Bronchial epithelial cell (primary cell): ENCODE results near the gene PUSL1. TPM values are rescaled to one million over a fixed set of nuclear protein-coding genes. Genes with fewer than 3 reads are reported as not detected.

ENCODE experiments used
- DNase-seq: peaks from one replicate; pipeline ENCODE4 v3.0.0-alpha.2; 2010; ENCODE audit warnings: low read depth
- FAIRE-seq: peaks from 2 replicates; lab custom pipeline; 2011; peaks lifted over from hg19 to GRCh38; lab: Jason Lieb, UNC
- H3K27me3 ChIP-seq: 2 replicates; pipeline ENCODE4 v1.5.1; 2011; ENCODE audit warnings: low read length; ENCODE audit not compliant: control insufficient read depth, insufficient read depth
- H3K36me3 ChIP-seq: 2 replicates; pipeline ENCODE4 v1.5.1; 2011; ENCODE audit warnings: low read length; ENCODE audit not compliant: control insufficient read depth, insufficient read depth
- H3K4me3 ChIP-seq: 2 replicates; pipeline ENCODE4 v1.5.1; 2011; ENCODE audit warnings: mild to moderate bottlenecking, low read depth, low read length, control low read depth
- CTCF ChIP-seq: IDR thresholded peaks from 2 replicates; pipeline ENCODE4 v1.5.1; 2011; ENCODE audit warnings: mild to moderate bottlenecking, moderate library complexity, low read length, control low read depth, inconsistent platforms; ENCODE audit not compliant: insufficient read depth, severe bottlenecking
- total RNA-seq: library from RNA; depleted of rRNA; stranded (reverse); fragments of >200 nt; gene quantifications from 2 replicates; pipeline ENCODE4 v1.2.1, GENCODE V29; 2014

Gene PUSL1
- total RNA-seq, 1 donor from 2014 or later, result 20.8 TPM

GRCh38 chr1:1268284-1268682 is 40.1 kb upstream of the PUSL1 start:
- H3K27me3 ChIP-seq, result no peaks in the 10 kb centered on the region
- FAIRE-seq (no peak), DNase-seq (no peak)
- no peak for TF ChIP-seq CTCF
- no peak overlapping the region for H3K4me3 ChIP-seq
- H3K36me3 ChIP-seq, result peaks cover 18% of the 10 kb centered on the region

- H3K4me3 ChIP-seq, result no peak overlapping the region
- no peak for FAIRE-seq
- TF ChIP-seq CTCF, result no peak
These were observed 37.6 kb upstream of the PUSL1 start for GRCh38 chr1:1270813-1271212.

GRCh38 chr1:1272341-1273208 is 35.8 kb upstream of the PUSL1 start:
- FAIRE-seq (no peak), DNase-seq (peak; percentile 32)
- Histone ChIP-seq H3K4me3 (peak overlapping the region; percentile 85), H3K27me3 (no peaks in the 10 kb centered on the region), H3K36me3 (peaks cover 9% of the 10 kb centered on the region)
- TF ChIP-seq CTCF, result no peak

More at GRCh38 chr1:1270813-1271212, 37.6 kb upstream of the PUSL1 start:
- Histone ChIP-seq H3K36me3 (peaks cover 15% of the 10 kb centered on the region), H3K27me3 (no peaks in the 10 kb centered on the region)
- no peak for DNase-seq

- H3K27me3 ChIP-seq, result no peaks in the 10 kb centered on the region
- TF ChIP-seq CTCF, result no peak
- peaks cover 5% of the 10 kb centered on the region for H3K36me3 ChIP-seq
- FAIRE-seq (no peak), DNase-seq (no peak)
- peak overlapping the region; percentile 85 for H3K4me3 ChIP-seq
These were observed 35.2 kb upstream of the PUSL1 start for GRCh38 chr1:1273209-1273511.

- H3K36me3 ChIP-seq, result peaks cover 2% of the 10 kb centered on the region
- peak within 1 kb of the TSS; percentile 85 for H3K4me3 ChIP-seq
- peak; percentile 58 for DNase-seq
- no peak for TF ChIP-seq CTCF
- no peak for FAIRE-seq
- no peaks in the 10 kb centered on the region for H3K27me3 ChIP-seq
These were observed 34.7 kb upstream of the PUSL1 start, which contains the start of gene UBE2J2 for GRCh38 chr1:1273512-1274298. TSS of gene UBE2J2 (minus strand) at chr1:1273854. CDS start at chr1:1267992, 5,862 bp downstream.
